H1 (cell line): ENCODE data around the gene DLL1. TPM values are rescaled to one million over a fixed set of nuclear protein-coding genes. Genes with fewer than 3 reads are reported as not detected.

Experiments
- EGR1 ChIP-seq: IDR thresholded peaks from 2 replicates; pipeline ENCODE4 v1.6.1; 2011; ENCODE audit warnings: low read depth, low read length, borderline replicate concordance
- FOSL1 ChIP-seq: IDR thresholded peaks from 2 replicates; pipeline ENCODE4 v1.6.1; 2011; ENCODE audit warnings: mild to moderate bottlenecking, low read depth, low read length, moderate library complexity; ENCODE audit not compliant: insufficient read depth
- RNF2 ChIP-seq: fragments of 200-900, 300-1000 bp; sonication (generic); IDR thresholded peaks from 2 replicates; pipeline ENCODE4 v1.7.1; 2016; ENCODE audit warnings: borderline replicate concordance, low read depth, mild to moderate bottlenecking, antibody characterized with exemption, low read length; ENCODE audit not compliant: poor library complexity, severe bottlenecking; ENCODE audit errors: missing control alignments
- SIN3A ChIP-seq, 2 experiments: IDR thresholded peaks in 1 of 2; conservative IDR thresholded peaks in 1 of 2; 2 replicates each; pipeline ENCODE4 v1.6.1; 2011 to 2012; ENCODE audit warnings: low read length in 2 of 2, improper control_type of control experiment in 1 of 2, low read depth in 1 of 2, mild to moderate bottlenecking in 1 of 2
- SIRT6 ChIP-seq: IDR thresholded peaks from one replicate; pipeline ENCODE4 v1.7.1; 2012; ENCODE audit warnings: low read length, inconsistent platforms
- TBP ChIP-seq: IDR thresholded peaks from 2 replicates; pipeline ENCODE4 v1.6.1; 2011; ENCODE audit warnings: low read depth, low read length, improper control_type of control experiment
- polyA plus RNA-seq, 7 experiments: library from polyadenylated mRNA; depleted of rRNA in 3 of 7; stranded (reverse) in 5 of 7; unstranded in 2 of 7; fragments of >200 nt in 5 of 7; fragments of 200-250 nt in 2 of 7; gene quantifications; 1 replicate in 5 of 7; 2 replicates in 1 of 7; 4 replicates in 1 of 7; pipeline versions ENCODE4 v1.2.1 to v1.2.3, GENCODE V29; 2011 to 2013; ENCODE audit warnings: missing spikeins in 2 of 7, mixed read lengths in 2 of 7
- total RNA-seq: library from RNA; stranded (reverse); fragmentation: NEBNext Ultra II Directional; extraction: Animal tissue kit (Norgen Biotek cat#: 25700); gene quantifications from 2 replicates; pipeline ENCODE4 v1.2.1, GENCODE V29; 2021

The DLL1 gene
- total and polyA plus RNA-seq, 2 of the 8 experiments (the other 6 are each of a cell fraction or from before 2014, with no cell fraction given) = 1.7 to 3.8 TPM

DNA sequence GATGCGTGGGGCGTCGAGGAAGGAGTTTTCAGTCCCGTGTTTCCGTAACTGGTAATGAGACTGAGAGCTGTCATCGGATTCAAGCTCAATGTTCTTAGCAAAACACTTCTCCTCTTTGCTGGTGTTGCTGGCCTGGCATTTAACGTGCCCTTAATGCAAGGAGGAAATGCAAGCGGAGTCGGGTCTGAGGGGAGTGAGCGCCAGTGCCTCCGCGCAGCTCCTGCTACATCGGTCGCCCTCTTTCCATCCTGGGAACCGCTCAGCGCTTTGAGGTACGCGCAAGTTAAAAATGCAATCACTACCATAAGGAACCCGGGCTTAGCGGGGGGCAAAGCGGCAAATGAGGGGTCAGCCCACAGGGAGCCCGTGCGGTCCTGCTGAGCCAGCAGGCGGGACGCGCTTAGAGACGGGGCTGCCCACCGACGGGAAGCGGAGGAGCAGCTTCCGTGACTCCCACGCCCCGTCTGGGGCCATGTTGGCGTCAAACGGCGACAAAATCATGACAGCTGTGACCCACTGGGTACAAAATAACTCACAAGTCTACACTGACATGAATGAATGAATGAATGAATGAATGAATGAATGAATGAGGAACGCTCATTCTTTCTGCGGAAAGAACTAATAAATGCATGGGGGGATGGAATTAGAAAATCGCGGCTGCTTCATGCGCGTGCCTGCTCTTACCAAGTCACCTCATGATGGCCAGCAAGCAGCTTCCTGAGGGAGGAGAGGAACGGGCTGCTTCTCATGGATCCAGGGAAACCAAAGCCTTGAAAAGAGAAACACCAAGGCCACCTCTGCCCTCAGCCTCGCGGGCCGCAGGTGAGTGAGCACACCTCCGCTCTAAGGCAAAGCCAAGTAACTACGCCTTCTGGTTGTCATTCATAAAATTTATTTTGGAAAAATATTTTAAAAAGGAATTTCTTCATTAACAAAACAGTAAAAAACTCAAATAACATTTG is 9.3 kb downstream of the DLL1 start (continued):
- TF ChIP-seq TBP (no peak), SIRT6 (no peak), EGR1 (no peak), SIN3A (conservative IDR thresholded peaks at IDR 0.05 in 1 of 2, IDR thresholded peaks at IDR 0.05 in 1 of 2; ENCODE audit: low read depth in 1 of 2, low read length in 2 of 2) (no peak), RNF2 (no peak), FOSL1 (no peak)
